Testis (tissue), 3 donors: ENCODE measurements around the gene KCNJ4. TPM values are rescaled to one million over a fixed set of nuclear protein-coding genes. Genes with fewer than 3 reads are reported as not detected.
"Not testable (repeated sequence)": the region's sequence is repeated elsewhere in the genome, so short reads cannot be mapped to it uniquely, and the experiment has no call there.

Experiments
- DNase-seq: peaks from one replicate; pipeline ENCODE4 v3.0.0-alpha.2; 2019
- H3K27ac ChIP-seq, 2 donors: fragments of 200-600 bp; sonication (generic); one replicate each; pipeline ENCODE4 v1.5.1; 2019
- H3K27me3 ChIP-seq: fragments of 200-600 bp; sonication (generic); one replicate; pipeline ENCODE4 v1.5.1; 2019
- H3K36me3 ChIP-seq: fragments of 200-600 bp; sonication (generic); one replicate; pipeline ENCODE4 v1.5.1; 2017; ENCODE audit warnings: low read depth; ENCODE audit errors: missing control alignments
- H3K4me1 ChIP-seq: fragments of 200-600 bp; sonication (generic); one replicate; pipeline ENCODE4 v1.5.1; 2019
- H3K4me3 ChIP-seq, 2 donors: fragments of 200-600 bp; sonication (generic); one replicate each; pipeline ENCODE4 v1.5.1; 2017 to 2019
- H3K9me3 ChIP-seq: fragments of 200-600 bp; sonication (generic); one replicate; pipeline ENCODE4 v1.5.1; 2017
- CTCF ChIP-seq, 3 experiments: fragments of 450-650 bp in 2 of 3; fragments of 200-600 bp in 1 of 3; sonication (generic) in 1 of 3; IDR thresholded peaks; one replicate each; pipeline ENCODE4 v1.5.1; 2016 to 2019; ENCODE audit warnings: antibody characterized with exemption in 3 of 3, mild to moderate bottlenecking in 2 of 3, moderate library complexity in 1 of 3
- POLR2A ChIP-seq: fragments of 450-650 bp; IDR thresholded peaks from one replicate; pipeline ENCODE4 v1.6.1; 2017; ENCODE audit warnings: antibody characterized with exemption, mild to moderate bottlenecking, moderate library complexity
- WGBS, 2 donors: methylation state at CpG; one replicate each; pipeline ENCODE4 v1.1.5; 2018; 5-methylcytosine and 5-hydroxymethylcytosine counted together
- intact Hi-C: fragments of 100-400 bp; cut with DNase I; formaldehyde crosslinking; loops from one replicate; pipeline ENCODE4 v1.15.1; 2023; ENCODE audit warnings: low total_unique reads
- polyA plus RNA-seq: library from polyadenylated mRNA; stranded (reverse); fragments of 350-450 nt; fragmentation: Illumina TruSeq; extraction: RNeasy Lipid Tissue Mini Kit (QIAGEN cat#74804); gene quantifications from one replicate; pipeline ENCODE4 v1.2.3, GENCODE V29; 2014; ENCODE audit warnings: low read depth, low replicate concordance; ENCODE audit not compliant: insufficient read depth
- total RNA-seq, 2 donors: library from RNA; depleted of rRNA; stranded (reverse); fragments of >200 nt; gene quantifications; one replicate each; pipeline ENCODE4 v1.2.3, GENCODE V29; 2016

KCNJ4 gene
- total and polyA plus RNA-seq, 3 donors from 2014 or later: 1.7 to 3.0 (median 1.7) TPM

GRCh38 chr22:38477585-38477984 is 22.6 kb upstream of the KCNJ4 start:
- TF ChIP-seq CTCF (IDR thresholded peaks at IDR 0.05): no peak
- no peak for TF ChIP-seq POLR2A
- H3K9me3 ChIP-seq: no peaks in the 10 kb centered on the region
- WGBS, 2 donors: 90 to 100% methylated on average over 1 of the region's 1 CpG
- no peaks in the 10 kb centered on the region for H3K27me3 ChIP-seq
- no peak overlapping the region for H3K4me3 ChIP-seq
- intact Hi-C loops: no loop called here
- no peak for DNase-seq
- H3K27ac ChIP-seq: no peak overlapping the region
- no peaks in the 10 kb centered on the region for H3K36me3 ChIP-seq
- no peaks in the 10 kb centered on the region for H3K4me1 ChIP-seq

- no peak overlapping the region for H3K4me3 ChIP-seq
- H3K36me3 ChIP-seq: no peaks in the 10 kb centered on the region
- 69 to 76% methylated on average over 10 of the region's 10 CpGs for WGBS, 2 donors
- no peaks in the 10 kb centered on the region for H3K4me1 ChIP-seq
- no peaks in the 10 kb centered on the region for H3K9me3 ChIP-seq
- TF ChIP-seq POLR2A: no peak
- no peak for TF ChIP-seq CTCF (IDR thresholded peaks at IDR 0.05)
- no peak for DNase-seq
- H3K27ac ChIP-seq: no peak overlapping the region
- H3K27me3 ChIP-seq: no peaks in the 10 kb centered on the region
- intact Hi-C loops: no loop called here
These were observed 19.1 kb upstream of the KCNJ4 start for GRCh38 chr22:38474003-38474607.

GRCh38 chr22:38471237-38471636 is 16.2 kb upstream of the KCNJ4 start:
- Histone ChIP-seq H3K27ac (no peak overlapping the region), H3K9me3 (no peaks in the 10 kb centered on the region), H3K4me3 (no peak overlapping the region), H3K27me3 (no peaks in the 10 kb centered on the region), H3K4me1 (peaks cover 16% of the 10 kb centered on the region), H3K36me3 (no peaks in the 10 kb centered on the region)
- TF ChIP-seq POLR2A: no peak
- no peak for TF ChIP-seq CTCF (IDR thresholded peaks at IDR 0.05)
- intact Hi-C loops: no loop called here
- 90 to 92% methylated on average over 4 to 11 of the region's 11 CpGs for WGBS, 2 donors
- no peak for DNase-seq

GRCh38 chr22:38470179-38470578 is 15.2 kb upstream of the KCNJ4 start:
- WGBS, 2 donors: 97% methylated on average over 10 of the region's 10 CpGs
- H3K27ac ChIP-seq, DNase-seq, H3K36me3 ChIP-seq, H3K4me3 ChIP-seq, H3K9me3 ChIP-seq, H3K27me3 ChIP-seq, intact Hi-C loops: not testable (repeated sequence)
- peaks cover 16% of the 10 kb centered on the region for H3K4me1 ChIP-seq

GRCh38 chr22:38469306-38469781 is 14.3 kb upstream of the KCNJ4 start:
- WGBS, 2 donors: 91 to 96% methylated on average over 6 of the region's 6 CpGs
- H3K27me3 ChIP-seq: no peaks in the 10 kb centered on the region
- TF ChIP-seq POLR2A: no peak
- no peak for TF ChIP-seq CTCF (IDR thresholded peaks at IDR 0.05)
- no peak for DNase-seq
- H3K36me3 ChIP-seq: no peaks in the 10 kb centered on the region
- no peaks in the 10 kb centered on the region for H3K9me3 ChIP-seq
- H3K4me1 ChIP-seq: peaks cover 16% of the 10 kb centered on the region
- H3K4me3 ChIP-seq: no peak overlapping the region
- no peak overlapping the region for H3K27ac ChIP-seq
- intact Hi-C loops: no loop called here
